SKM-1 (cell line): ENCODE results near the gene RANBP17.

Experiments
- DNase-seq: peaks from one replicate; lab custom pipeline; 2025; ENCODE audit not compliant: unreplicated experiment; lab: John Stamatoyannopoulos, UW

Gene RANBP17

DNA sequence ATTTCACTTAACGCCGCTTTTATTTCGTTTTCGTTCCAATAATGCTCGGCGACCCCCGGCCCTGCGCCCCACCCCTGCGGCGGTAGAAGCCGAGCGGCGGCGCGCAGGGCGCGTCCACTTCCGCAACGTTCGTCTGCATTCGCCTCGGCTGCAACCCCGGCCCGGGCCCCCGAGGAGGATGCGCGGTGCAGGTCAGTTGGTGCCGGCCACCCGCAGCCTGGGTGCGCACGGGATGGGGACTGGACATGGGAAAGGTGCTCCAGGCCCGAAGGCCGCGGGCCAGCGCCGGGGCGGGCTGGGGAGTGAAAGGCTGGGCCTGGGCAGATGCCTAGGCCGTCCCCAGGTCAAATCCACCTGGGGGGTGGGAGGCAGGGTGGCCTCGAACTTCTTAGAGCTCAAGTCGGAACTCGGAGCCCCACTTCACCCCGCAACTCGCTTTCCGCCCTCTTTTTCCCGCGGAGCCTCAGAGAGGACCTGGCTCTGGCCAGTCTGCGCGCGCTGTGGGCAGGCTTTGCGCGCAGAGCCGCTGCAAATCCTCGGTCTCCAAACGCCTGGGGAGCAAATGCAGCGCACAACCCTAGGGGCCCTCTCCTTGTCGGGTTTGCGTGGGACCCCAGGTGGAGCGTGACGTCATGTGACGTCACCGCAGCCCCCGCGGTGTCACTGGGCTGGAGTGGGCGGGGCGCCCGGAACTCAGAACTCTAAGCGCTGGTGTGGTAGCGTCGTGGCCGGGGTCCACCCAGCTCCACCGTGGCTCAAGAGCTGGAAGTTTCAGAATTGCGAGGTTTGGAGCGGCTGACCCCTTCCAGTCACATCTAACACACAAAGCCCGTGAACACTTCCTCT is 450.5 kb downstream of the RANBP17 start:
- no peak for DNase-seq

DNA sequence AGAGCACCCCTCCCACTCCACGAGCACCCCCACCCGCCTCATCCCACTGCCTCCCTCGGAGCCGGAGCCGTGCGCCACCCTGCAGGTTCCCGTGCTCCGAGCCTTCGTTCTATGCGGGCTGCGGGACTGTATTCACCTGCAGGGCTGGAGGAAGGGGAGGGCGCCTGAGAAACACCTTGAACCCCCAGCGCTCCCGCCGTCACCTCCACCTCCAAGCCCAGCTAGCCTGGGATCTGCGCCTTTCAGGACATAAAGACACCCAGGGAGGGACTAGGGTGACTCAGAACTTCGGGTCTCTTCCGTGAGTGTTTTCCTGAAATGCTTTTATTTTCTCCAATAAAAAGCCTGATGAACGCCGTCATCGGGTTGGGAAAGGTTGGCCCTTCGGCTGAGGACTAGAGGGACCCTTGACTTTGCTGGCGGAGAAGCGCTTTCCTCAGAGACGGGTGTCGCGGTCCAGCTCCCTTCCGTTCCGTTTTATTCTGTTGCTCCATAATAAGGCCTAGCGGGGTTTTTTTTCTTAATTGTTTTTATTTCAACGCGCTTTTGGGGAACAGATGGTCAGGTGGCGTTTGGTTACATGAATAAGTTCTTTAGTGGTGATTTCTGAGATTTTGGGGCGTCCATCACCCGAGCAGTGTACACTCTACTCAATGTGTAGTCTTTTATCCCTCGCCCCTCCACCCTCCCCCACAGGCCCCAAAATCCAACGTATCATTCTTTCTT is 451.8 kb downstream of the RANBP17 start:
- no peak for DNase-seq

DNA sequence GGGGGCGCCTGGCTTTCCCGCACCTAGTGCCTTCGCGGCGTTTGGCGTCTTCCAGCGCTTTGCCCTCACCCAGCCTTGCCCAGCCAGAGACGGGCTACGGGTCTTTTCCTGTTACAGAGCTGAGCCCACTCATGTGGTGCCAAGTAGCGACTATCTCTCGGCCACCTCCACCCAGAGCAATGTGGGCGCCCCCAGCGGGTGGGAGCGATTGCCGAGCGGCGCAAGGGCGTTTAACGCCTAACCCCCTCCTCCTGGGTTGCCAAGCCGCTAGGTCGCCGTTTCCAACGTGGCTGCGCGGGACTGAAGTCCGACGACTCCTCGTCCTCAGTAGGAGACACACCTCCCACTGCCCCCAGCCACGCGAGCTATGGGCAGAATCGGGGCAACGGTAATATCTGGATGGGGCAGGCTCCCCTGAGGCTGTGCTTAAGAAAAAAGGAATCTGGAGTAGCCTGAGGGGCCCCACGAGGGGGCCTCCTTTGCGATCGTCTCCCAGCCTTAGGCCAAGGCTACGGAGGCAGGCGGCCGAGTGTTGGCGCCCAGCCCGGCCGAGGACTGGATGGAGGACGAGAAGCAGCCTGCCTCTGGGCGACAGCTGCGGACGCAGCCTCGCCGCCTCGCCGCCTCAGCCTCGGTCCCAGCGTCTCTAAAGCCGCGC is 453.0 kb downstream of the RANBP17 start:
- DNase-seq, result no peak

DNA sequence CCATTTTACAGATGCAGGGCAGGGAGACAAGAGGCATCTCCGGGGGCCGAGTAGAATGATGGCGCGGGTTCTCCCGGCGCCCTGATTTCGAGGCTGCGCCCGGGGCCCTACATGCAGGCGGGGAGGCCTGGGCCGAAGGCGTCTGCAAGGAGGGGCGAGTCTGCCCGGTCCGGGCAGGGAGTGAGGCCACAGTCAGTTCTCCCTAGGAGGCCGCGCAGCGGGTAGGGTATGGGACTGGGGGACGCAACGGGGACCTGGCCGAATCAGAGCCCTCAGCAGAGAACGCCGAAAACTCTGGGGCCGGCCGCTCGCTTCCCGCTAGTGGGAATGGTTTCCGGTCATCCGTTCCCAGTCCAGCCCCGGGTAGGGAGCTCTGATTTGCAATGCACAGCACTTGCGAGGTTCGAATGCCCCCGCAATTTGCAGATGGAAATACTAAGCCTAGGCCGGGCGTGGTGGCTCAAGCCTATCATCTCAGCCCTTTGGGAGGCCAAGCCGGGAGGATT is 453.6 kb downstream of the RANBP17 start:
- no peak for DNase-seq

DNA sequence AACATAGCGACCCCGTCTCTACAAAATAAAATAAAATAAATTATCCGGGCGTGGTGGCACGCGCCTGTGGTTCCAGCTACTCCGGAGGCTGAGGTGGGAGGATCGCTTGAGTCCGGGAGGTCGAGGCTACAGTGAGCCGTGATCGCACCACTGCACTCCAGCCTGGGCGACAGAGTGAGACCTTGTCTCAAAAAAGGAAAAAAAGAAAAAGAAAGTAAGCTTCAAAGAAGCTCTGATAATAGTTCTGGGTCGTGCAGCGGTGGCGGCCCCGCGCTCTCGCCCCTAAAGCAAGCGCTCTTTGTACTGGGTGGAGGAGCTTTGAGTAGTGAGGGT is 454.1 kb downstream of the RANBP17 start:
- DNase-seq, result no peak

DNA sequence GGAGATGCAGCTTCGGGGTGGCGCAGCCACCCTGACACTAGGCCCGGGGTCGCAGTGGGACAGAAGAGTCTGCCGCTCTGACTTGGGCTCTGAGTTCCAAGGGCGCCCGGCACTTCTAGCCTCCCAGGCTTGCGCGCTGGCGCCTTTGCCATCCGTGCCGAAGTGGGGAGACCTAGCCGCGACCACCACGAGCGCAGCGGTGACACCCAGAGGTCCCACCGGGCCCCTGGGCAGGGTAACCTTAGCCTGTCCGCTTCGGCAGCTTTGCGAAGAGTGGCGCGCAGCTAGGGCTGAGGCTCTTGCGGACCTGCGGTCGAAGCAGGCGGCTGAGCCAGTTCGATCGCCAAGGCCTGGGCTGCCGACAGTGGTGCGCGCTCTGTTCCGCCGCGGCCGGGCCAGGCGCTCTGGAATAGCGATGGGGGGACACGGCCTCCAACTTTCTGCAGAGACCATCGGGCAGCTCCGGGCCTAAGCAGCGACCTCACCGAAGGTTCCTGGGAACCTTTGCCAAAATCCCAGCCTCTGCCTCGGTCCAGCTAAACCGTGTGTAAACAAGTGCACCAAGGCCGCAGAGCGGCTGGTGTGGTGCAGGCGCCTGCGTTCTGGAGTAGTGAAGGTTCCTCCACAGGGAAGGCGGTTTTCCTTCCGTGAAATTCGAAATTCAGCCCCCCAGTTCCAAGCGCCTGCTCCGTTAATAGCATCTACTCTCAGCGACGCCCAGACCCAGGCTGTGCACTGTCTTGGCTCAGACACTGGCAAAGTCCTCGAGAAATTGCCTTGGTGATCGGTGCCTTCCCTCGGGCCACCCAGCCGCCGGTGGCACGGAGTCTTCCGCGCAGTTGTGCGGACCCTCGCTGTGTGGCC is 454.7 kb downstream of the RANBP17 start:
- DNase-seq, result no peak

DNA sequence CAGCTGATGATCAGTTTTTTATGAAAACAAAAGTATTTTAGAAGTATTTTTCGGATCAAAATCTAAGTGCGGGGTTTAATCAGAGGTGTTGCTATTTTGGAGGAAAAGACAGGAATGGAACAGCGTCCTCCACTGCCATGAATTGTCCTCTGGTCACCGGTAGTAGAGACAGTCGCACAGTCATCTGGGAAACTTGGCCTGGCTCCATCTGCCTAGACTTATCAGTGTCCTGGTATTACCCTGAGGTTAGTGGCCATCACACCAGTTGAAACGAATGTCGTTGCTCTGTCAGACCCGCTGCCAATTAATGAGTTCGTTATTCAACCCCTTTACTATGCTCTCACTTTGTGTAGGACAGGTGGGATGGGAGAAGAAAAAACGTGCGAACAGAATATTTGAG is 455.4 kb downstream of the RANBP17 start:
- no peak for DNase-seq

DNA sequence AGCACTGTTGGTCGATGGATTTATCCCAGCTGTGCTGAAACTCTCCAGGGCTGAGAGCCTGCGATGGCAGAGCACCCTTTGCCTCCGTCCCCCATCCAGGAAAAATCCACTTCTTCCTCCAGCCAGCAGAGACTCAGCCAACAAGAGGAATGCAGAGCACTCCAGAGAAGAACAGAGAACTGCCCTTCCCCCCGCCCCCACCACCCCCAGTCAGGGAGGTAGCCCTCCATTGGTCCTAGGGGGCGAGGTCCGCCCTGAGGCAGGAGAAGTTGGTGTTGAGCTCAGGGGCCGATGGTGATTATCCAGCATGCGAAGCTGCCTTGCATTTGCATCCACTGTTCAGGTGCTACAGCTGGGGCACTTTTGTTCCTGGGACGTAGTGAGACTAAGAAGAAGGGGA is 456.2 kb downstream of the RANBP17 start:
- DNase-seq, result no peak

DNA sequence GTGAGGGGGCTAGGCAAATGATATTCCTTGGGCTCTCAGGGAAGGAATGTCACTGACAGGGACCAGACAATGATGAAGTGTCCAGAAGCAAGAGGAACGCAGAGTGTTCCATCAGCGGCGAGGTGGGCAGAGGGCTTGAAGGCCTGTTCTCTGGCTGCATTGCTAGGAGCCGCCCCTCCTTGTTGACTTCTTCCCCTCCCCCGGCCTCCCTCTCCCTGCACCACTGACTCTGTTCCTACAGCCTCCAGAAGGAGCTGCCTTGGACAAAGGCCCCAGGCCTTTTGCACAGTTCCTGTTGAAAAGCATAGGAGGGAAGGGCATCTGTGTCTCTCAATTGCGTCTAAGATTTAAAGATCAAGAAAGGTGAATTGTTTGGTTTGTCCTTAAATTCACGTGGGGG is 459.6 kb downstream of the RANBP17 start:
- DNase-seq, result no peak

DNA sequence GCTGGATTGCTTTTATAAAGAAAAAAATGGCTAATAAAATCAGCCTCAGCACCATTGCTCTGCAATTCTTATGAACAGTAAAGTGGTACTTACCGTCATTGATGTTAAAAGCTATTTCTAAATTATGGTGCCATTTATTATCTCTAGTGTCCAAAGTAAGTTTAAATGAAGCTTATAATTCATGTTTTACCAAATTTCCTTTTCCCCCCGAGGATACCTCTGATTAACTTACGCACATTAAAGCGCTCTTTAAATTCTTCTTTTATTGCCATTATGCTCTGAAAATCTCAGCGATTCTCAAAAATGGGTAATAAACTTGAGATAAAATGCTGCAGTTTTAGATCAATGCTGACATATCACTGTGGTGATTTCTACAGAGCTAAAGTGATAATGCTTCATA is 460.7 kb downstream of the RANBP17 start:
- no peak for DNase-seq

DNA sequence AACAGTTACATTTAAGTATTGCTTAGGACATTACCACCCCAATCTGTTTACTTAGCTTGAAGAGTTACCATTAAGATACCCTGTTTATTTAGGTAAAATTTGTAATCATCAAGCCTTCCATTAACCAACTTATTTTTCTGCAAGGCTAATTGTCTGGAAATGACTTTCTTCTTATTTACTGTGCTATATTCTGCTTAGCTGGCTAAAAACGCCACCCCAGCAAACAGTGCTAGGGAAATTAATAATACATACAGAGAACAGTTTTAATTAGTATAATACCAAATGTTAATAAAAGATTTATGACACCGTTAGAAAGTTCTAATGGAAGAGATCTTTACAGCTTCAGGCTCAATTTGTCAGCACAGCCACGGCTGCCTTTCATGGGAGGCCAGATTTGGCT is 461.2 kb downstream of the RANBP17 start:
- DNase-seq, result no peak

DNA sequence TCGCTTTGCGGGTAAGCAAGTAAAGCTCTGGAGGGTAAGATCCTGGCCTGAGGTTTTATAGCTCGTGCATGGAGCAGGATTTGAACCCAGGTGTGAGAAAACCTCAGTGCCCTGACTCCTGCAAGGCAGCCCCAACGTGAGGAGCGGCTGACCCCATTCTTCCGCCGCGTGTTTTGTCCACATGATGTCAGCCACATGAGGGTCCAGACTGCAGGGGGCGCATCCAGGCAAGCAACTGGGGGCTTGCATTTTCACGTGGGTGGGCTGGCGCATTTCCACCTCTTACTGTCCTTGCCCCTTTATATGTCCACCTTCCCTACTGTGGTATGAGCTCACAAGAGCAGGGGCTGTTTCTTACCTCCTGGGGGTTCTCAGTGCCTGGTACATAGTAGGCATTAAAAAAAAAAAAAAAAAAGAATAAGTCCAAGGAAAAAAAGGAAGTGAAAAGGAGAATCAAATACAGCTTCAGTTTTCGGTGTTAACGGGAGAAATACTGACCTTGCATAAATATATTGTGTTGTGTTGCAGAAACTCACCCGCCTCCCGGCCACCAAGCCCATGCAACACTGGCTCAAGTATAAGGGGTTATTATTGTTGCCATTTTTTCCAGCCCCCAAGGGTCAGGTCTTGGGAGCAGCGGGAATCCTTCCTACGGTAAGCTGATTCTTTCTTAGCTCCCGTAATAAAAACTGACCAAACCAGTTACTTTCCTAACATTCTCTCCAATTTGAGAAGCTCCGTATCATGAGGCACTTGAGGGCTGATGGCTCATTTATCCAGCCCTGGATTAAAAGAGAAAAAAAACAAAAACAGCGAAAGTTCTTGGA is 462.2 kb downstream of the RANBP17 start:
- DNase-seq, result no peak

DNA sequence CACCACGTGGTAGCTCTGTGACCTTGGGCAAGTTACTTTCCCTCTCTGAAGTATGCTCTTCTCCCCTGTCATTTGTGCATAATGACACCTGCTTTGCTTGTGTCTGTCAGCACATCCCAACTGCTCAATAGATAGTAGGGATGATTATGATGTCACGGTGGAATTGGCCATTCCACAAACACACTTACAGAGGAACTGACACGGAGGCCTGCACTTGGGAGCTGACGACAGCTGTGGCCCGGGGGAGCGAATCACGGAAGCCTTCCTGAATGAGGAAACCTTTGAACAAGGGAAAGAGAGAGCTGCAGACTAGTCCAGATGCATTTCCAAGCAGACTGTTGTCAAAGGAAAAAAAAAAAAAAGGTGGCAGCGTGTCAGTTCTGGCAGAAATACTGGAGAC is 468.2 kb downstream of the RANBP17 start:
- DNase-seq, result no peak

DNA sequence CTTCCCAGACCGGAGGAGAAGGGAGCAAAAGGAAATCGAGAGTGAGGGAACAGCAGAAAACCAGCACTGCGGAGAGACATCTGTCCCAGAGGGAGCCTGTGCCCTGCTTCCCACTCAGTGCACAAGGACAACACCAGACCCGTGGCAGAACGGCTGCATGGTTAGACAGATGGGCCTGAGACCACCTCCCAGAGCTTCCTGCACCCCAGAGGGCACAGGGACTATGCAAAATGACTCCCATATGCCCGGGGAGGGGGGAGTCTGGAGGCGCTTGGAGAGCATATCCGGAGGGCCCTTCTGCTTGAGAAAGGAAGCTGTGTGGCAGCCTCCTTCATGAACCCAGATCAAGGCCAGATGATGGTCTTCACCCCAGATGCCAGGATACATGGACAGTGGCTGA is 473.8 kb downstream of the RANBP17 start:
- no peak for DNase-seq

DNA sequence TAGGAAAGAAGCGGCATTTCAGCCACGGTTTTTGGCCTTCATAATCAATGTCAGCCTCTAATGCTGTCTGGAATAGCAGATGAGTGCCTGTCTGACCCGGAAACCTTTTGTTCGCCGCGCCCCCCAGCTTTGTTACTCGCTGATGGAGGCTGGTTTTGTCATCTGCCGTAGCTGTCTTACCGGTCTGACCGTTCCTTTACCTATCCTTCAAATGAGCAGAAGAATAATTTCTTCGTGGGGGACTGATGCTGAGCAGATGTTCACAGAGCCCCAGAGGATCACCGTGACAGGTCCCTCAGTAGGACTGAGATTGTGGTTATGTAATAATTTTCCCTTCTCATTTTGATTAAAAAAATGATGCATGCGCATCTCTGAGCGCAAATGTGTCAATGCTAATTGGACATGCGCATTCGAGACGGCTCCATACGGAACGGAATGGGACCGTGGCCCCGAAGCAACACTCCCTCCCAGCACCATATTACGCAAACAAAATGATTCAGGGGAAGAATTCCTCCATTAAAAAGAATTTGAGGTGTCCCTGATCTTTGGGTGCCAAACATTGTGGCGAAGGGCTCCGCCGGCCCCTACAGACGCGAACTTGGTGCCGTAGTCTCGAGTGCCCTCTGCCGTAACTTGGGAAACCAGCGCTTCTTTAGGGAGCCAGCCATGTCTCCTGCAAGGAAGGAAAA is 474.8 kb downstream of the RANBP17 start:
- DNase-seq, result peak; percentile 26

DNA sequence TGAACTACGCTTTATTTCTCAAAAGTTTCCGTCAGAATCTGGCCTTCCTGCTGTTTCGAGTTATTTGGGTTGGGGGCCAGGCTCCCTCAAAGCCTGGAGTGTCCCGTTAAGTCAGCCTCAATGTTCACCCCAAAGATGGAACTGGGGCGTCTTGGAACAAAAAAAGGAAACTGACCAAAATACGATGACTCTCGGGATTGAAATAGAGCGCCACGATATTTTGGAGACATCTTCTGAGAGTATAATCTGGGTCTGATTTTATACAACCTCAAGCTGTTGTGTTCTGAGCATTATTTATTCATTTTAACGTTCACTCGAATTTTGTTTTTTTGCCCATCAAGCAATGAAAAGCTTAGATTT is 475.4 kb downstream of the RANBP17 start:
- no peak for DNase-seq

DNA sequence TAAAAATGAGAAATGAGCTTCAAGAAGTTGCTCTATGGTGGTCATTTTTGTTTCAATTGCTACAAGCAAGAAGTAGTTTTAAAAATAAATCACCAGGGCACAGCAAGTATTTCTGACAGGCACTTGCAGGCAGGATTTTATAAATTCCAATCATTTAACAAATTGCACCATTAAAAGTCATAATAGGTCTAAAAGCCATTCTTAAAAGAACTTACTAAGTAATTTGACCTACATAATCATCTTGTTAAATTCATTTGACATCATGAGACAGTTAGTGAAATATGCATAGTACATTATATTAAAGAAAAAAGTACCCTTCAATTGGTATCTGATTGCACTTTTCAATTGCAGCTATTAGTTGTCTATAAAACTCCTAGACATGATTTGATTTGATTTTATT is 478.2 kb downstream of the RANBP17 start:
- no peak for DNase-seq

DNA sequence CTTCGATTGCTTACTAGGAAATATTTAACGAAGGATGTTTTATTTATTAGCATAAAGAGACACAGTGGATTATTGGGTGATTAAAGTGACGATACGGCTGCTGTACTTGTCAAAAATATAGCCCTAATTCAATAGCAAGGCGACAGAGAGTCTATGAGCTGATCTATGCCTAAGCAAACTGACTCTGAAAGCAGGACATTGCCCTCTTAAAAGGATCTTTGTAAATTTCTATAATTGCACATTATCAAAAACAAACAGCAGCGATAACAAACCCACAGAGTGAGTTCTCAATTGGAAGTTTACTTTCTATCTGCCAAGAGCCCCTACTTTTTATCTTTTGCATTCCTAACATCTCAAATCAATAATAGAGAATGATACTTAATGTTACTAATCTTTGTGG is 478.7 kb downstream of the RANBP17 start:
- DNase-seq, result no peak

DNA sequence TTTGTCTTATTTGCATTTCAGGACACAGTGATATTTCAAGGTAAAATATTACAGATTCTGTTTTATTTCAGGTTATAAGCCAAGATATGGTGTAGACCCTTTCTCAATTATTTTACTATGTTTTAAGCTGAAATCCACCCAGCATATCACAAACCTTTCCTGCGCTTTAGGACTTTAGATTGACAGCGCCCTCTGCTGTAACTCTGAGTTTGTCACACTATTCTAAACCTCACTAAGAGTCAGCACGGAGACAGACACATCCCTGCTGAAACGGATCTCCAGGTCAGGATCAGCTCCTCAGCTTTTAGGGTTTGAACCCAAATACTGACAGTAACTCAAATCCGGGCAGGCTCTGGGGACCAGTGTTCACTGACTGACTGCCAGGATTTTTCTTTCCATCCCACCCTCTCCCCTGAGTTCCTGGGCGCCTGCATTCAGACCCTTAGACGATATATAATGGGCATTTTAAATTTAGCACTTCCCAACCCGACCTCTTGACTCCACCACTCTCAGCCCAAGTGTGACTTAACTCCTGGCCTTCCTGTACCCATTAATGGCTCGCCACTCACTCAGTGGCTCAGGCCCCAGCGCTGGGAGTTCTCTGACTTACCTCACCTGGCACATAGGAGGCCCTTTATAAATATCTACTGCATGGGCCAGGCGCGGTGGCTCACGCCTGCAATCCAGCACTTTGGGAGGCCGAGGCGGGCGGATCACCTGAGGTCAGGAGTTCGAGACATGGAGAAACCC is 480.7 kb downstream of the RANBP17 start:
- peak; percentile 61 for DNase-seq
